ENCODE data around the gene SORCS3.

GRCh38 chr10:104906112-104906511 is 265.0 kb downstream of the SORCS3 start:
- TF ChIP-seq SRF (CRISPR knock-in tag; IDR thresholded peaks at IDR 0.05) (no peak), KDM4B (IDR thresholded peaks at IDR 0.05; ENCODE audit: borderline replicate concordance in 2 of 2, low read depth in 1 of 2) (no peak), TAF9B (IDR thresholded peaks at IDR 0.05; ENCODE audit: partially characterized antibody) (no peak), NR3C1 (CRISPR knock-in tag; IDR thresholded peaks at IDR 0.05) (no peak), E2F5 (CRISPR knock-in tag; IDR thresholded peaks at IDR 0.05) (no peak), ZFP91 (CRISPR knock-in tag; IDR thresholded peaks at IDR 0.05) (no peak), CTCF (IDR thresholded peaks at IDR 0.05 in 2 of 3, conservative IDR thresholded peaks at IDR 0.05 in 1 of 3; ENCODE audit: insufficient read depth in 2 of 3, low read depth in 1 of 3, low read length in 3 of 3) (no peak)

Measured in K562 (cell line).